Thyroid gland (tissue), 4 donors: ENCODE measurements around the gene MAFG. TPM values are rescaled to one million over a fixed set of nuclear protein-coding genes. Genes with fewer than 3 reads are reported as not detected.

Source experiments
- DNase-seq, 2 donors: peaks; one replicate each; pipeline ENCODE4 v3.0.0-alpha.2; 2019
- H3K27ac ChIP-seq, 3 donors: fragments of 200-600 bp; sonication (generic); 1 replicate in 2 of 3; 2 replicates in 1 of 3; pipeline ENCODE4 v1.5.1; 2016 to 2019; ENCODE audit warnings: mild to moderate bottlenecking in 1 of 3, moderate library complexity in 1 of 3
- H3K27me3 ChIP-seq: fragments of 200-600 bp; sonication (generic); one replicate; pipeline ENCODE4 v1.5.1; 2019
- H3K36me3 ChIP-seq, 2 donors: fragments of 200-600 bp; sonication (generic); one replicate each; pipeline ENCODE4 v1.5.1; 2016 to 2019
- H3K4me1 ChIP-seq, 2 donors: fragments of 200-600 bp; sonication (generic); one replicate each; pipeline ENCODE4 v1.5.1; 2017 to 2019
- H3K4me3 ChIP-seq, 3 donors: fragments of 200-600 bp; sonication (generic); replicated peaks in 1 of 3; 1 replicate in 2 of 3; 2 replicates in 1 of 3; pipeline ENCODE4 v1.5.1; 2016; ENCODE audit warnings: mild to moderate bottlenecking in 1 of 3
- H3K9me3 ChIP-seq: fragments of 200-600 bp; sonication (generic); one replicate; pipeline ENCODE4 v1.5.1; 2017
- POLR2A ChIP-seq, 2 donors: fragments of 450-650 bp; IDR thresholded peaks; one replicate each; pipeline ENCODE4 v1.6.1; 2017; ENCODE audit warnings: antibody characterized with exemption in 2 of 2, mild to moderate bottlenecking in 2 of 2, moderate library complexity in 1 of 2
- WGBS, 2 donors: methylation state at CpG; one replicate each; pipeline ENCODE4 v1.1.5; 2017; 5-methylcytosine and 5-hydroxymethylcytosine counted together
- intact Hi-C: fragments of 100-400 bp; cut with DNase I; formaldehyde crosslinking; loops from one replicate; pipeline ENCODE4 v1.15.1; 2023
- total RNA-seq, 4 donors: library from RNA; depleted of rRNA; stranded (reverse); fragments of >200 nt; gene quantifications; one replicate each; pipeline ENCODE4 v1.2.3, GENCODE V29; 2016
- TF ChIP-seq, protein P1 (sequence below), 6 experiments: fragments of 200-600 bp in 3 of 6; fragments of 450-650 bp in 3 of 6; sonication (generic) in 3 of 6; IDR thresholded peaks; one replicate each; pipeline ENCODE4 v1.5.1; 2016 to 2019; ENCODE audit warnings: antibody characterized with exemption in 6 of 6, mild to moderate bottlenecking in 2 of 6, inconsistent platforms in 1 of 6, moderate library complexity in 1 of 6

Gene MAFG
- total RNA-seq, 4 donors from 2014 or later = 28.2 to 51.8 (median 36.4) TPM

GRCh38 chr17:81922566-81923301, 4.8 kb downstream of the MAFG start:
- Histone ChIP-seq H3K4me1 (peaks cover 32 to 46% of the 10 kb centered on the region in 2 donors), H3K27me3 (no peaks in the 10 kb centered on the region), H3K9me3 (no peaks in the 10 kb centered on the region), H3K36me3 (peaks cover 13 to 14% of the 10 kb centered on the region in 2 donors), H3K4me3 (peak overlapping the region in 1 of 3 donors; percentile 25), H3K27ac (peak overlapping the region in 2 of 3 donors; percentile 64 to 83)
- TF ChIP-seq POLR2A (IDR thresholded peaks at IDR 0.05) = no peak
- intact Hi-C loops = no loop called here
- DNase-seq = no peak
- WGBS, 2 donors = 89 to 93% methylated on average over 49 to 52 of the region's 58 CpGs

DNA sequence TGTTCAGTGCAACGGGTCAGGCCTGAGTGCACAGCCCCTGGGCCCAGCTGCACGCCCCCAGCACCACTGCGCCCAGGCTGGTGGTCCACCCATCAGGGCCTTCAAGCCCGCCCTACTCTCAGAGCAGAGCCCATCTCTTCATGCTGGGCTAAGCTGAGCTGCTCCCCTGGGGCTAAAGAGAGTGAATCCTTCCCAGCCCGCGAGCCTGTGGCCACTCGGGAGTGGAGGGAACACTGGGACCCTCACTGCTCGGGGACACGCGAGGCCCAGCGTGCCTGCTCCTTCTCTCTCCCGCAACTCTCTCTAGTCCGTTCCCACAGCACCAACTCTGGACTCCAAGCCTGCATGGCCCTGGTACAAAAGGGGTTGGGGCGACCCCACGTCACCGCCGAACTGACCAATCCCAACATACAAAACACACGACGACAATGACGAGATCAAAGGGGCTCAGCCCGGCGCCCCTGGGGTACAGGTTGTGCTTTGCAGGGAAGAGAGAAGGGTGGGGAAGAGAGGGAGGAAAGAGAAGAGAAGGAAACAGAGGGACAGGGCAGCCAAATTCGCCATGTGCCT, 5.5 kb downstream of the MAFG start:
- DNase-seq = no peak
- WGBS, 2 donors = 95 to 96% methylated on average over 20 to 23 of the region's 23 CpGs
- intact Hi-C loops = no loop called here
- TF ChIP-seq, protein P1, sequence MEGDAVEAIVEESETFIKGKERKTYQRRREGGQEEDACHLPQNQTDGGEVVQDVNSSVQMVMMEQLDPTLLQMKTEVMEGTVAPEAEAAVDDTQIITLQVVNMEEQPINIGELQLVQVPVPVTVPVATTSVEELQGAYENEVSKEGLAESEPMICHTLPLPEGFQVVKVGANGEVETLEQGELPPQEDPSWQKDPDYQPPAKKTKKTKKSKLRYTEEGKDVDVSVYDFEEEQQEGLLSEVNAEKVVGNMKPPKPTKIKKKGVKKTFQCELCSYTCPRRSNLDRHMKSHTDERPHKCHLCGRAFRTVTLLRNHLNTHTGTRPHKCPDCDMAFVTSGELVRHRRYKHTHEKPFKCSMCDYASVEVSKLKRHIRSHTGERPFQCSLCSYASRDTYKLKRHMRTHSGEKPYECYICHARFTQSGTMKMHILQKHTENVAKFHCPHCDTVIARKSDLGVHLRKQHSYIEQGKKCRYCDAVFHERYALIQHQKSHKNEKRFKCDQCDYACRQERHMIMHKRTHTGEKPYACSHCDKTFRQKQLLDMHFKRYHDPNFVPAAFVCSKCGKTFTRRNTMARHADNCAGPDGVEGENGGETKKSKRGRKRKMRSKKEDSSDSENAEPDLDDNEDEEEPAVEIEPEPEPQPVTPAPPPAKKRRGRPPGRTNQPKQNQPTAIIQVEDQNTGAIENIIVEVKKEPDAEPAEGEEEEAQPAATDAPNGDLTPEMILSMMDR (IDR thresholded peaks at IDR 0.05) = no peak
- no peak for TF ChIP-seq POLR2A (IDR thresholded peaks at IDR 0.05)
- H3K4me3 ChIP-seq = no peak overlapping the region
- no peaks in the 10 kb centered on the region for H3K27me3 ChIP-seq
- peaks cover 13 to 14% of the 10 kb centered on the region in 2 donors for H3K36me3 ChIP-seq
- H3K9me3 ChIP-seq = no peaks in the 10 kb centered on the region
- peak overlapping the region in 1 of 3 donors; percentile 64 for H3K27ac ChIP-seq
- H3K4me1 ChIP-seq = peaks cover 36 to 51% of the 10 kb centered on the region in 2 donors

DNA sequence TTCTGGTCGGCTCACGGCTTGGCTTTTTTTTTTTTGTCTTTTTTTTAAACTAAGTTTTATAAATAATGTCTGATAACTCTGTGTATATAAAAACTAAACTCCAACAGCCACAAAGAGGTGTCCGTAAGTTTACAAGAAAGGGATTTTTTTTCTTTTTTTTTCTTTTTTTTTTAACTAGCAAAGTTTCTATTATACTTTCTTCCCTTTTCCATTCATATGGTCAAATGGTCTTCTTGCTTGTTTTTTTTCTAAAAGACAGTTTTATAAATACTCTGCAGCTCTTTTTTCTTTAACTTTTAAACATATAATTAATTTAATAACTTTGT, 6.0 kb downstream of the MAFG start:
- peaks cover 13 to 14% of the 10 kb centered on the region in 2 donors for H3K36me3 ChIP-seq

DNA sequence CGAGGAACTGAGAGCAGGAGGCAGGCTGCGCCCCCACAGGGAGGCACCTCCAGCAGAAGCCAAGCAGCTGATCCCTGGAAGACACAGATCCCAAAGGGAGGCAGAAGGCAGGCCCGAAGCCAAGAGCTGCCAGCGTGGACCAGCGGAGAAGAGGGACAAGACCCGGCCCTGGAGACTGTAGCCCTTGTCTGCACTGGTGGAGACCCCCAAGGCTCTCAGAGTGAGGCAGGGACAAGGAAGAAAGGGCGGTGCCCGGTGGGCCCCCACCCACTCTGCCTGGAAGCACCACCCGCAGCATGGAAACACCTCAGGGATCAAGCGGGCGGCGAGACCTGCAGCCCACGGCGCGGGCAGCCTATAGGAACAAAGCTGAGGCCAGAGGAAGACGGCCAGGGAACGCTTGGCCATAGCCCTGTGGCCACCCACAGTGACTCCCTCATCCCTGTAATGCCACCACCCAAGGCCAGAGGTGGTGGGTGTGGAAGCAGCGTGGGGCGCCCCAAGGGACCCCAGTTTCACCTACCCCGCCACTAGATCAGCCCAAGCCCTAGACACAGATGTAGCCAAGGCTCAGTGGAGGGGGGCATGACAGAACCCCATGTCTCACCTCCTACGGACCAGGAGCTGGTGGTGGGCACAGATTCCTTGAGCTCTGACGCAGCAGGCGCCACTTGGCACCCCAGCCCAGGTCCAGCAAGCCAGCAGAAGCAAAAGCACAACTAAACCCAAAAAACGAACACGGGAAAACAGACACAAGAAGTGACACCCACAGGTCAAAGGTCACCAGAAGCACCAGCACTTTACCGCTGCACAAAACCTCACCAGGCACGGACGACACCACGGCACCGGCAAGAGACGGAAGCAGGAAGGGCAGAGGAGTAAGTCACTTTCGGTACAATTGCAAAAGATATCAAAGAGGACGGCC, 6.7 kb downstream of the MAFG start:
- no peak overlapping the region for H3K4me3 ChIP-seq
- H3K4me1 ChIP-seq = peaks cover 42 to 53% of the 10 kb centered on the region in 2 donors
- 92 to 95% methylated on average over 25 to 28 of the region's 33 CpGs for WGBS, 2 donors
- H3K27ac ChIP-seq = no peak overlapping the region
- no peaks in the 10 kb centered on the region for H3K9me3 ChIP-seq
- DNase-seq = no peak
- intact Hi-C loops = no loop called here
- H3K36me3 ChIP-seq = peaks cover 13 to 14% of the 10 kb centered on the region in 2 donors
- TF ChIP-seq, protein P1 (IDR thresholded peaks at IDR 0.05) = no peak
- TF ChIP-seq POLR2A (IDR thresholded peaks at IDR 0.05) = no peak
- no peaks in the 10 kb centered on the region for H3K27me3 ChIP-seq

More for the DNA sequence above, 6.0 kb downstream of the MAFG start:
- TF ChIP-seq, protein P1 (IDR thresholded peaks at IDR 0.05) = no peak
- TF ChIP-seq POLR2A (IDR thresholded peaks at IDR 0.05) = no peak
- no peaks in the 10 kb centered on the region for H3K27me3 ChIP-seq
- no peak overlapping the region for H3K4me3 ChIP-seq
- no peaks in the 10 kb centered on the region for H3K9me3 ChIP-seq
- no peak for DNase-seq
- intact Hi-C loops = no loop called here
- H3K4me1 ChIP-seq = peaks cover 41 to 57% of the 10 kb centered on the region in 2 donors
- no peak overlapping the region for H3K27ac ChIP-seq
- 91 to 93% methylated on average over 3 of the region's 3 CpGs for WGBS, 2 donors

GRCh38 chr17:81918832-81919545, 8.5 kb downstream of the MAFG start:
- WGBS, 2 donors = 80 to 86% methylated on average over 10 to 15 of the region's 15 CpGs
- intact Hi-C loops = no loop called here
- Histone ChIP-seq H3K4me3 (no peak overlapping the region), H3K9me3 (no peaks in the 10 kb centered on the region), H3K27me3 (no peaks in the 10 kb centered on the region), H3K4me1 (peaks cover 24 to 34% of the 10 kb centered on the region in 2 donors), H3K36me3 (peaks cover 30 to 31% of the 10 kb centered on the region in 2 donors), H3K27ac (no peak overlapping the region)
- TF ChIP-seq, protein P1 (IDR thresholded peaks at IDR 0.05) = no peak
- no peak for TF ChIP-seq POLR2A (IDR thresholded peaks at IDR 0.05)
- DNase-seq = no peak
